ENCODE data around the gene CAB39. TPM values are rescaled to one million over a fixed set of nuclear protein-coding genes. Genes with fewer than 3 reads are reported as not detected.

CAB39 gene
- total RNA-seq, 1 donor from 2014 or later: 73.8 TPM

GRCh38 chr2:230785346-230785745, 72.7 kb downstream of the CAB39 start:
- DNase-seq (ENCODE audit: low spot score): no peak

DNA sequence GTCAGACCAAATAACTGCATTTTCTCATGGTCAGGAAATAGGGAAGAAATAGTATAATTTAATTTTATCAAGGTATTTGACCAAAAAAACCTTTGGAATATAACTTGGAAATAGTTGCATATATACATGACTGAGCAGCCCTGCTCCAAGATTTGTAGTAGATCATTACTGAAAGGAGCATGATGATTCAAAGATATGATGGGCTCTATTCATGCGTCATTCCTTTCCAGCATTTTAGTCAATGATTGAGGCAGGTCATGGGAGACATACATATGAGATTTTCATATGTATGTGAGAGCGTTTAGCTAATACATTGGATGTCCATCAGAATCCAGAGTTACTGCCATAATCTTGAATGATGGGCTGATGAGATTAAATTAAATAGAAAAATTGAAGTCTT, 74.5 kb downstream of the CAB39 start:
- no peak for DNase-seq (ENCODE audit: low spot score)

DNA sequence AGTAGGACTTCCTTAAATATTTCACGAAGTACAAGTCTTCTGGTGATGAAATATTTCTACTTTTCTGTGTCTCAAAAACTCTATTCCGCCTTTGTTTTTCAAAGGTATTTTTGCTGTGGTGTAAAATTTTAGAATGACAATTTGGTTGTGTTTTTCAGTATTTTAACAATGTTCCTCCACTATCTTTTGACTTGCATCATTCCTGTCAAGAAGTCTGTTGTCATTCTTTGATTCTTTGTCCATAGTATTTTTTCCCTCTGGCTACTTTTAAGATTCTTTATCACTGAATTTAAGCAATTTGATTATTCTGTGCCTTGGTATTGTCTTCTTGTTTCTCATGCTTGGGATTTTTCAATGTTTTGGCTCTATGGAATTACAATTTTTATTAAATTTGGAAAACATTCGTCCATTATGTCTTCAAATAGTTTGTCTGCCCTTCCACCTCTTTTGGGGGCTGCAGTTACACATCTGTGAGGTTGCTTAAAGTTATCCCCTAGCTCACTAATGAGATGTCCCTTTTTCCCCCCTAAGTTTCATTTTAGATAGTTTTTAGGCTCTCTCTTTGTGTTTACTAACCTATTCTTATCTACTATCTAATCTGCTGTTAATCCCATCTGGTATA, 76.0 kb downstream of the CAB39 start:
- DNase-seq (ENCODE audit: low spot score): no peak

- no peak for DNase-seq (ENCODE audit: low spot score)
Observed at GRCh38 chr2:230790981-230791380, 78.3 kb downstream of the CAB39 start.

DNA sequence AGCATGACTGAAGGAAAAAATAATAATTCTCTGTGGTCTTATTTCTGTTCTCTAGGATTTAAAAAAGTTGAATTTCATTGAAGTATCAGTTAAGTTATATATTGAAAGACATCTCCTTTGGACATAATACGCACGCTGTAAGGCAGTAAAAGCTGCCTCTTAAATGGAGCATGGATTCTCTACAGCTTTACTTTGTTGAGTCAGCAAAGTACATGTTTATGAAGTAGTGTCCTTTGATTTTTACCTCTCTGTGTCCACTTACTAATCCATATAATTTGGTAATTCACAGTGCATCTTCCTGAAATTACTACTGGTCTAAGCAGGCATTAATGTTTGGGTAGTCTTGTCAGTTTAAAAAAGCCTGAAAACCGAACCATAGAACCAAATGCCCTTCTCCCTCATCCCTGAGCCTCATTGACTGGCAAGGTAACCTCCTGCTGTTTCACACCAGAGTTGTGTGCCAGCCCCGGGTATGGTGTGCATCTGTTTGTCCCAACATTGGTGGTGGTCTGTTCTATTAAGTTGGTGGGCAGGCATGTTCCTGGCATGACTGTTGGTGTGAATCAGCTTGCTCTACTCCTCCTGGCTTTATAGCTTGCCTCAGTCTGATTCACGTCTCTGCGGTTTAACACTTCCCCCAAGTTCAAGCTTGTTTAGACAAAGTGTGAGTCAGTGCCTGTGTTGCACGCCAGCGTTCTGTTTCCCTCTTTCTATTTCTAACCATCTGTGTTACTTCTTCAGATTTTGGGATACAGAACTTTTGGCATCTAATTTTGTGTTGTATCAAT, 81.1 kb downstream of the CAB39 start:
- DNase-seq (ENCODE audit: low spot score): peak; percentile 86

- DNase-seq (ENCODE audit: low spot score): peak; percentile 18
Observed at GRCh38 chr2:230794497-230794896, 81.9 kb downstream of the CAB39 start.

GRCh38 chr2:230795856-230796255, 83.2 kb downstream of the CAB39 start:
- DNase-seq (ENCODE audit: low spot score): no peak

GRCh38 chr2:230796280-230796862, 83.7 kb downstream of the CAB39 start:
- DNase-seq (ENCODE audit: low spot score): no peak

GRCh38 chr2:230797515-230798495, 85.2 kb downstream of the CAB39 start:
- DNase-seq (ENCODE audit: low spot score): no peak

GRCh38 chr2:230798769-230799399, 86.2 kb downstream of the CAB39 start:
- DNase-seq (ENCODE audit: low spot score): no peak

GRCh38 chr2:230805353-230806017, 92.8 kb downstream of the CAB39 start:
- no peak for DNase-seq (ENCODE audit: low spot score)

- DNase-seq (ENCODE audit: low spot score): no peak
Observed at GRCh38 chr2:230807729-230808128, 95.1 kb downstream of the CAB39 start.

- no peak for DNase-seq (ENCODE audit: low spot score)
Observed at GRCh38 chr2:230809015-230809414, 96.4 kb downstream of the CAB39 start.

- DNase-seq (ENCODE audit: low spot score): no peak
Observed at GRCh38 chr2:230809677-230810251, 97.1 kb downstream of the CAB39 start.

DNA sequence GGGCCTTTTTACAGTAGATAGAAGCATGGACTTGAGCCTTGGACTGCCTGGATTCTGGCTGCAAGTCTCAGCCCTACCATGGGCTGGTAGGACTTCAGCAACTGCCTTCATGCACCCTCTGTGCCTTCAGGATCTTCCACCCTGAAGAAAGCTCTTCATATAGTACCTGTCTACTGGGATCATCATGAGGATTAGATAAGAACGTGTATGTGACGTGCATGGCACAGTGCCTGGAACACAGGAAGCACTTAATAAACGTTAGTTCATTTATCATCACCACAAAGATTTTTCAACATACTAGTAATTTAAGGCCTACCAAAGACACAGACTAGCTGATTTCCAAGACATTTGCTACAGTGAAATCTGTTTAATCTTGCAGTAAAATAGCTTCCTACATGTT, 98.9 kb downstream of the CAB39 start:
- DNase-seq (ENCODE audit: low spot score): no peak

DNA sequence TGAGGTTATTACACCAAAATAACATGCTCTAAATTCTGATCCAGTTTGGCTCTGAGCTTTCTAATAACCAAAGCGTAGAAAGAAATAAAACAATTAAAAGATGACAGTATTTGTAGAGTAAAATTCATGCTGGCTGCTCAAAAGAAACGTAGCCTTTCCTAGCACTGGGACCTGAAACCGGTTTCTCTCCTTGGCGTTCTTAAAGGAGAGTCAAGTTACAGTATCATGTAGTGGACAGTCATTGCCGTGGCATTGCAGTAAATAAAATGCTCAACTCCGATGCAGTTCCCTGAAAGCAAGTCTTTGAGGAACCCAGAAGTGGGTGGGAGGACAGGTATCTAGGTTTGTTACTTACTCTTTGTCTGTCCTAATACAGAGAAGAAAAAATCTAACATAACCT, 99.4 kb downstream of the CAB39 start:
- DNase-seq (ENCODE audit: low spot score): no peak

DNA sequence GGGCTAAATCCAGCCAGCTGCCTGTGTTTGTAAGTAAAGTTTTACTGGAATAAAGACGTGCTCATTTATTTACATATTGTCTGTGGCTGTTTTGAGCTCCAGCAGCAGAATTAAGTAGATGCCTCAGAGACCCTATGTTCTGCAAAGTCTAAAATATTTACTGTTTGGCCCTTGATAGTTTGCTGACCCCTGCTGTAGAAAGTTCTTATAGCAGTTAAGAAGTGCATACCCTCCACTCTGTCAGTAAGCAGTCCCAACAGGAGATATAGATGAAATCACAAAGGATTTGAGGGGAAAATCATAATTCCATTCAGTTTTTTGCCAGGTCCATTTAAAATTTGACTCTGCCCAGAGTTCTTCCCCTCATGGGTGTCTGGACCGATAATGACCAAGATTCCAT, 102.0 kb downstream of the CAB39 start:
- DNase-seq (ENCODE audit: low spot score): no peak

DNA sequence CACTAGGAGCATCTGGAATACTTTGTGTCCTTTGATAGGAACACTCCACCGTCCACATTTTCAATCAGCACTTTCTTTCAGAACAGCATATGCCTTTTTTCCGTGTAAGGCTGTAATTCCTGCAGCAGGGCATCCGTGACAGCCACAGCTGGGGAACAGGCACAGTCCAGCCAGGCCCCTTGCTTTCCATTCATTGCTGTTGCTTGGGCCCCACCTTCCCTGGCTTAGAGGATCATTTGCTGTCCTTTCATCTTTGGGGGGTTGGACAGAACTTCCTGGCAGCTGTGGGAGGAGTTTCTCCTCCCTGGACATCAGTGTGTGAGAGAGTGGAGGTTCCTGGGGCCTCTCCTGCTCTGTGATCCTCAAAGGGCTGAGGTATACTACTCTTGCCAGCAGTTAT, 102.4 kb downstream of the CAB39 start:
- DNase-seq (ENCODE audit: low spot score): no peak

DNA sequence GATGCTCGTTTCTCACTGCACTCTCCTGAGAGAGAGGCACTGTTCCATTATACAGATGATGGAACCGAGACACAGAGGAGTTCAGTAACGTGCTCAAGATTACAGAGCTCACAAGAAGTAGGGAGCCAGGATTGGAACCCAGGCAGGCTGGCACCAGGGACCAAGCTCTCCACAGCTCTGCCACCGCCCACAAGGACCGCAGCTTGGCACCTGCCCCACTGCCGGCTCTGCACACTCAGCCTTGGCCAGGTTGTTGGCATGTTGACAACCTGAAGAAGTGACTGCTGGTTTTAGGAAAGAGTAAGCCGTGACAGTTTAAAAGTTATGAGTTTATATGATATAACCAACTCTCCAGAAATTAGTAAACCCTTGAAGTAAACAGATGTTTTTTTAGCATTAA, 104.1 kb downstream of the CAB39 start:
- no peak for DNase-seq (ENCODE audit: low spot score)

- DNase-seq (ENCODE audit: low spot score): no peak
Observed at GRCh38 chr2:230819433-230819832, 106.8 kb downstream of the CAB39 start.

Data from mucosa of gallbladder (tissue), 1 donor.